Measurements from ENCODE around the gene MAP2K6.

DNA sequence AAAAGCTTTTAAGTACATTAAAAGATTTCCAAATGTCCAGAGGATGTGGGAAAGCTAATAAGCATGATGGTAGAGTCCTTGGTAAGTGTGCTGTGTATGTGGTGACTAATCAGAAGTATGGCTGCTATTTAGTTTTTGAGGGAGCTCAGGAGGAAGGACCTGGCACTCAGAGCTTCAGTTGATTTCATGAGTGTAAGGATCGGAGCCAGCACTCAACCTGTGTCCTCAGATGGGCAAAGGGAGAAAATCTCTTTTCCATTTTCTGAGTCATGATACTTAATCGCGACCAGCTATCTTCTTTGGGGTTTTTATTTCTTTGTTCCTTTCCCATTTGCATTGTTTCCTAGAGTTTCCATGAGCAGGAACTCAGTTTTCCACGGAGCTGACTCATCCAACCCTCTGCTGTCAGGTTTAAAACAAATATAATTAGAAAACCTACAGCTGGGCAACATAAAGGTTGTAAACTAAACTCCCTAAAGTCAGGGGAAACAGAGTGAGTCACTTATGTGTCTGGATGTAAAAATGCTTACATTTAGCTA, 125.4 kb downstream of the MAP2K6 start:
- TF ChIP-seq, protein P1, sequence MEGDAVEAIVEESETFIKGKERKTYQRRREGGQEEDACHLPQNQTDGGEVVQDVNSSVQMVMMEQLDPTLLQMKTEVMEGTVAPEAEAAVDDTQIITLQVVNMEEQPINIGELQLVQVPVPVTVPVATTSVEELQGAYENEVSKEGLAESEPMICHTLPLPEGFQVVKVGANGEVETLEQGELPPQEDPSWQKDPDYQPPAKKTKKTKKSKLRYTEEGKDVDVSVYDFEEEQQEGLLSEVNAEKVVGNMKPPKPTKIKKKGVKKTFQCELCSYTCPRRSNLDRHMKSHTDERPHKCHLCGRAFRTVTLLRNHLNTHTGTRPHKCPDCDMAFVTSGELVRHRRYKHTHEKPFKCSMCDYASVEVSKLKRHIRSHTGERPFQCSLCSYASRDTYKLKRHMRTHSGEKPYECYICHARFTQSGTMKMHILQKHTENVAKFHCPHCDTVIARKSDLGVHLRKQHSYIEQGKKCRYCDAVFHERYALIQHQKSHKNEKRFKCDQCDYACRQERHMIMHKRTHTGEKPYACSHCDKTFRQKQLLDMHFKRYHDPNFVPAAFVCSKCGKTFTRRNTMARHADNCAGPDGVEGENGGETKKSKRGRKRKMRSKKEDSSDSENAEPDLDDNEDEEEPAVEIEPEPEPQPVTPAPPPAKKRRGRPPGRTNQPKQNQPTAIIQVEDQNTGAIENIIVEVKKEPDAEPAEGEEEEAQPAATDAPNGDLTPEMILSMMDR (IDR thresholded peaks at IDR 0.05; ENCODE audit: insufficient read depth, low read depth, low read length) = no peak
- no peak for TF ChIP-seq EZH2 (IDR thresholded peaks at IDR 0.05; ENCODE audit: insufficient read depth, low read length)

Data from astrocyte (in vitro differentiated cells and primary cell).